KMS-11 (cell line): ENCODE data around the gene FLNA.
"Not testable (repeated sequence)": the region's sequence is repeated elsewhere in the genome, so short reads cannot be mapped to it uniquely, and the experiment has no call there.

Experiments used
- H2AFZ ChIP-seq: fragments of 200-600 bp; sonication (generic); 2 replicates; pipeline ENCODE4 v1.6.1; 2016; ENCODE audit warnings: antibody characterized with exemption, mixed run types, low read depth
- H3K27ac ChIP-seq: fragments of 200-600 bp; sonication (generic); 2 replicates; pipeline ENCODE4 v1.6.1; 2016; ENCODE audit warnings: mild to moderate bottlenecking, mixed run types
- H3K27me3 ChIP-seq: fragments of 200-600 bp; sonication (generic); 2 replicates; pipeline ENCODE4 v1.6.1; 2017; ENCODE audit warnings: mild to moderate bottlenecking, low read depth, mixed run types, moderate library complexity; ENCODE audit not compliant: insufficient read depth
- H3K36me3 ChIP-seq: fragments of 200-600 bp; sonication (generic); 2 replicates; pipeline ENCODE4 v1.6.1; 2017; ENCODE audit warnings: mild to moderate bottlenecking, mixed run types; ENCODE audit not compliant: insufficient read depth
- H3K4me1 ChIP-seq: fragments of 200-600 bp; sonication (generic); 2 replicates; pipeline ENCODE4 v1.6.1; 2016; ENCODE audit warnings: mild to moderate bottlenecking, low read depth, mixed run types; ENCODE audit not compliant: poor library complexity, severe bottlenecking
- H3K4me2 ChIP-seq: fragments of 200-600 bp; sonication (generic); 2 replicates; pipeline ENCODE4 v1.7.0; 2016; ENCODE audit warnings: mild to moderate bottlenecking, mixed run types
- H3K4me3 ChIP-seq: fragments of 200-600 bp; sonication (generic); IDR thresholded peaks from 2 replicates; pipeline ENCODE4 v1.6.1; 2017; ENCODE audit warnings: low read depth, low read length, mixed read lengths; ENCODE audit not compliant: insufficient read depth
- H3K79me2 ChIP-seq: fragments of 200-600 bp; sonication (generic); 2 replicates; pipeline ENCODE4 v1.6.1; 2016; ENCODE audit warnings: low read depth, mixed run types; ENCODE audit not compliant: insufficient read depth
- H3K9ac ChIP-seq: fragments of 200-600 bp; sonication (generic); 2 replicates; pipeline ENCODE4 v1.6.1; 2016; ENCODE audit warnings: mild to moderate bottlenecking, mixed run types
- H4K20me1 ChIP-seq: fragments of 200-600 bp; sonication (generic); 2 replicates; pipeline ENCODE4 v1.6.1; 2016; ENCODE audit warnings: mild to moderate bottlenecking, mixed run types; ENCODE audit not compliant: insufficient read depth
- TF ChIP-seq, protein P1 (sequence below): fragments of 200-600 bp; sonication (generic); conservative IDR thresholded peaks from 2 replicates; pipeline ENCODE4 v1.6.1; 2017; ENCODE audit warnings: low read depth, mild to moderate bottlenecking, antibody characterized with exemption, low read length, moderate library complexity, mixed read lengths

The FLNA gene

DNA sequence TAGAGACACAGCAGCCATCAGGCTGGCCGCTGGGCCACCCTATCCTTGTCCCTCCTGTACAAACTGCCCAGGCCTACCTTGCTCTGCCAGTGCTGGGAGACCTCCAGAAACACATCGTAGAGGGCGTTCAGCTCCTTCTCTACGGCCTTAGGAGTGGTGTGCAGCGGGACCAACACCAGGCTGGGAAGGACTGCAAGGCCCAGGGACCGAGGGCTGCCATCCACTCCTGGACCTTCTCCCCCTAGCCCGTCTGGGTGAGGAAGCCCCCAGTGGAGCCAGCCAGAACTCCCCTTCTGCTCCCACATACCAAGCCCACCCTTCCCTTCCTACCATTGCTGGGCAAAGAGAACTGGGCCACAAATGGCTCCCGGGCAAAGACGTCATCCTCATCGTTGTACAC lies 28.8 kb upstream of the FLNA start:
- TF ChIP-seq, protein P1, sequence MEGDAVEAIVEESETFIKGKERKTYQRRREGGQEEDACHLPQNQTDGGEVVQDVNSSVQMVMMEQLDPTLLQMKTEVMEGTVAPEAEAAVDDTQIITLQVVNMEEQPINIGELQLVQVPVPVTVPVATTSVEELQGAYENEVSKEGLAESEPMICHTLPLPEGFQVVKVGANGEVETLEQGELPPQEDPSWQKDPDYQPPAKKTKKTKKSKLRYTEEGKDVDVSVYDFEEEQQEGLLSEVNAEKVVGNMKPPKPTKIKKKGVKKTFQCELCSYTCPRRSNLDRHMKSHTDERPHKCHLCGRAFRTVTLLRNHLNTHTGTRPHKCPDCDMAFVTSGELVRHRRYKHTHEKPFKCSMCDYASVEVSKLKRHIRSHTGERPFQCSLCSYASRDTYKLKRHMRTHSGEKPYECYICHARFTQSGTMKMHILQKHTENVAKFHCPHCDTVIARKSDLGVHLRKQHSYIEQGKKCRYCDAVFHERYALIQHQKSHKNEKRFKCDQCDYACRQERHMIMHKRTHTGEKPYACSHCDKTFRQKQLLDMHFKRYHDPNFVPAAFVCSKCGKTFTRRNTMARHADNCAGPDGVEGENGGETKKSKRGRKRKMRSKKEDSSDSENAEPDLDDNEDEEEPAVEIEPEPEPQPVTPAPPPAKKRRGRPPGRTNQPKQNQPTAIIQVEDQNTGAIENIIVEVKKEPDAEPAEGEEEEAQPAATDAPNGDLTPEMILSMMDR, result no peak
- Histone ChIP-seq H3K4me1 (no peaks in the 10 kb centered on the region), H3K4me2 (no peak overlapping the region), H3K27ac (no peak overlapping the region), H3K9ac (no peak overlapping the region), H4K20me1 (no peaks in the 10 kb centered on the region), H3K27me3 (no peaks in the 10 kb centered on the region), H2AFZ (no peak overlapping the region), H3K36me3 (0 out of 2 replicates have a peak, but pooled peaks cover 7% of the 10 kb centered on the region), H3K4me3 (no peak overlapping the region), H3K79me2 (peaks cover 21% of the 10 kb centered on the region)

DNA sequence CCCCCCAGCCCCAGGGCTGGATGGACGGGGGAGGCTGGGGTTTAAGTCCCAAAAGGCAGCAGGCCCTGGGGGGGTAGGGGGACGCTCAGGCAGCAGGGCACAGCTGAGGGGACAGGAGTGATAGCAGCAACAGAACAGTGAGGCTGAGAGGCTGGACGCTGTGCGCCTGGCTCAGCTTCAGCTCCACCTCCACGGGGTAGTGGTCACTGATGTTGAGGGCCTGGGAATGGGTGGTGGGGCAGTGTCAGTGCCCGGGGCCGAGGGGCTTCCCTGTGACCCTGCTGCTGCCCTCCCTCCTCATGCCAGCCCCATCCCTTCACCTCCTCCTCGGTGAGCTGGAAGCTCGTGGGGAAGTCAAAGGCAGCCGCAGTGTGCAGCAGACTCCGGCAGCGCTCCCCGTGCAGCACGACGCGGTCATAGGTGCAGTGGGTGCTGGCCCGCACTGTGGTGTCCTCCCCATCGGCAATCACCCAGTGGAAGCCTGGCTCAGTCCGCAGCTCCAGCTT lies 28.2 kb upstream of the FLNA start:
- 0 out of 2 replicates have a peak, but pooled peaks cover 7% of the 10 kb centered on the region for H3K36me3 ChIP-seq
- H3K27me3 ChIP-seq, result no peaks in the 10 kb centered on the region
- no peak overlapping the region for H3K9ac ChIP-seq
- H3K27ac ChIP-seq, result peak overlapping the region; percentile 99; the same call in 1 of the 2 replicates
- H4K20me1 ChIP-seq, result no peaks in the 10 kb centered on the region
- no peak overlapping the region for H3K4me2 ChIP-seq
- no peaks in the 10 kb centered on the region for H3K4me1 ChIP-seq
- H3K79me2 ChIP-seq, result peaks cover 21% of the 10 kb centered on the region
- TF ChIP-seq, protein P1, result no peak
- no peak overlapping the region for H2AFZ ChIP-seq
- no peak overlapping the region for H3K4me3 ChIP-seq

DNA sequence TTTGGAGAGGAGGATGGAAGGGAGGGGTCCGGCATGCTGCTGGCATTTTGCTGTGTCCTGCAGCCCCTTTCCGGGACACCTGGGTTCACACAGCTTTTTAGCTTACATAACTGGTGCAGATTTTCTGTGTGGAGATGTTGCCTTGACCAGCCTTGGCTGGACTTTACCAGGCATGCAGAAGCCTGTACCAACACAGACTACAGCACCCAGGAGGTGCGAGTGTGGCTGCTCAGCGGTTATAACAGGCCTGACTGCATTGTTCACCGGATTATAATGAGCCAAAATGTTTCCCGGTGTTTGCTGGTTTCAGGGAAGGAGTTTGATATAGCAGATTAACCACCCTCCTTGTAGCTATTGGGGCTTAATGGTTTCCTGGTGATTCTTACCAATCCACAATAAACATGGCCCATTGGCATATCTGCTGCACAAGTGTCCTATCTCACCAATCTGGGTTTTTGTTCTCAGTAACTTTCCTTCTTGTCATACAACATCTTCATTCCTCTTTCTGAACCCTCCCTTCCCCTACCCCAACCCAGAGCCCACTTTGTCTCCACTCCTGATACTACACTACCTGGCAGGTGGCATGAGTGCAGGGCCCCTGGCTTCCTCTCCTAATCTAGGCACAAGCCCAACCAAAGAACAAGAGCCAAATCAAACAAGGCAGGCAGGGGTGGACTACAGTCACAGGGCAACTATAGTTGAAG lies 27.6 kb upstream of the FLNA start:
- H3K27ac ChIP-seq, result peak overlapping the region; percentile 99; the same call in 1 of the 2 replicates
- no peaks in the 10 kb centered on the region for H4K20me1 ChIP-seq
- H3K79me2 ChIP-seq, result peaks cover 21% of the 10 kb centered on the region
- TF ChIP-seq, protein P1, result no peak
- H3K4me1 ChIP-seq, result peaks cover under 1% of the 10 kb centered on the region
- no peak overlapping the region; the same call in 1 of the 2 replicates for H3K9ac ChIP-seq
- H2AFZ ChIP-seq, result no peak overlapping the region
- no peak overlapping the region for H3K4me3 ChIP-seq
- H3K27me3 ChIP-seq, result no peaks in the 10 kb centered on the region
- 0 out of 2 replicates have a peak, but pooled peaks cover 7% of the 10 kb centered on the region for H3K36me3 ChIP-seq
- H3K4me2 ChIP-seq, result no peak overlapping the region

DNA sequence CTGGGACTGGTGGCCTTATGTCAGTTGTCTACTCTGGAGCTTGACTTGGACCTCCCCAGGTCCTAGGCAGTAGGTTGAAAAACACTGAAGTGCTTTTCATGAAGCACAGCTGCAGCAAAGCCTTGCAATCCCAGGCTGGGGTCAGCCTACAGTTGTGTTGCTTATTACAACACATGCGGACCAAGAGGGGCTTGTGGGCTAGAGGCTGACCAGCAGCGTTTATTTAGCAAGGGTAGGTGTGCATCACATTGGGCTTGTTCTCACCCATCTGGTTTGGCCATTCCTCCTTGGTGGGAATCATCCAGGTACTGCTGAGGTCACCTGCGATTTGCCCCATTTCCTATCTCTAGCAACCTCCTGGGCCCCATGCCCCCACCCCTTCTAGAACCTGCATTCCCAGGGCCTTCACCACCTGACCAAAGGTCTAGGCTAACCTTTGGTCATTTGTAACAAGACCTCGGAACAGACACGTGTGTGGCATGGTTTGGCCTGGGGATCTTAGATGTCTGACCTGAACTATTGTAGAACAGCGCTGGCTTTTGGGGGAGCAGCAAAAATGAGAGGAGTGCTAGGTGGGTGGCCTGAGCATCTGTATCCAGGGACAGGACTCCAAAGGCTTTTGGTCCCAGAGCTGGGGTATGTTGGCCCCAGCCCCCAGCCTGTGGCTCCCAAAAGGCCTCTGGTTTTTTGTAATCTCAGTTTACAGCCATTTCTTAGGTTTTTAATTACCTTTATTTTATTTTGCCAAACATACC lies 26.8 kb upstream of the FLNA start:
- Histone ChIP-seq H3K9ac (peak overlapping the region; percentile 29; the same call in 1 of the 2 replicates), H3K4me1 (peaks cover 4% of the 10 kb centered on the region), H3K4me3 (no peak overlapping the region), H3K27me3 (no peaks in the 10 kb centered on the region), H4K20me1 (no peaks in the 10 kb centered on the region), H2AFZ (no peak overlapping the region), H3K4me2 (no peak overlapping the region), H3K79me2 (peaks cover 21% of the 10 kb centered on the region), H3K36me3 (0 out of 2 replicates have a peak, but pooled peaks cover 7% of the 10 kb centered on the region), H3K27ac (peak overlapping the region; percentile 99; the same call in 1 of the 2 replicates)
- TF ChIP-seq, protein P1, result no peak

DNA sequence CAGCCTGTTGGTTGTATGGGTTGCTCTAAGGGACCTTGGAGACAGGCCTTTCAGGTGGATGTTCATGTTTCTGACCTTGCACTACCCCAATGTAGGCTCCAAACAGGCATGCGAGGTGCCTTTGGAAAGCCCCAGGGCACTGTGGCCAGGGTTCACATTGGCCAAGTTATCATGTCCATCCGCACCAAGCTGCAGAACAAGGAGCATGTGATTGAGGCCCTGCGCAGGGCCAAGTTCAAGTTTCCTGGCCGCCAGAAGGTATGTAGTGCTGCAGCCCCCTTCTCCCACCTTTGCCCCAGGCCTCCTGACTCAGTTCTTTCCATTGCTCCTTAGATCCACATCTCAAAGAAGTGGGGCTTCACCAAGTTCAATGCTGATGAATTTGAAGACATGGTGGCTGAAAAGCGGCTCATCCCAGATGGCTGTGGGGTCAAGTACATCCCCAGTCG lies 26.0 kb upstream of the FLNA start:
- Histone ChIP-seq H3K9ac (peak overlapping the region; percentile 100; the same call in 1 of the 2 replicates), H3K4me2 (peak overlapping the region; percentile 74; the same call in 1 of the 2 replicates), H3K79me2 (peaks cover 21% of the 10 kb centered on the region), H3K27ac (peak overlapping the region; percentile 99)
- H3K4me3 ChIP-seq, H3K27me3 ChIP-seq, H2AFZ ChIP-seq, H3K36me3 ChIP-seq, H3K4me1 ChIP-seq, H4K20me1 ChIP-seq: not testable (repeated sequence)
